ENCODE measurements around the gene SCUBE3.

Gene SCUBE3

DNA sequence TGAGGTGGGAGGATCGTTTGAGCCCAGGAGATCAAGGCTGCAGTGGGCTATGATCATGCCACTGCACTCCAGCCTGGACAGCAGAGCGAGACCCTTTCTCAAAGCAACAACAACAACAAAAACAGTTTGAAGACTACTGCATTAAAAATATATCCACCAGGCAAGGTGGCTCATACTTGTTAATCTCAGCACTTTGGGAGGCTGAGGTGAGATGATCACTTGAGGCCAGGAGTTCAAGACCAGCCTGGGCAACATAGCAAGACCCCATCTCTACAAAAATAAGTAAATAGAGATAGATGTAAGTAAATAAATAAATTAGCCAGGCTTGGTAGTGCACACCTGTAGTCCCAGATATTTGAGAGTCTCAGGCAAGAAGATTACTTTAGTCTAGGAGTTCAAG, 58.2 kb downstream of the SCUBE3 start:
- no peak for DNase-seq (ENCODE audit: low read depth)

DNA sequence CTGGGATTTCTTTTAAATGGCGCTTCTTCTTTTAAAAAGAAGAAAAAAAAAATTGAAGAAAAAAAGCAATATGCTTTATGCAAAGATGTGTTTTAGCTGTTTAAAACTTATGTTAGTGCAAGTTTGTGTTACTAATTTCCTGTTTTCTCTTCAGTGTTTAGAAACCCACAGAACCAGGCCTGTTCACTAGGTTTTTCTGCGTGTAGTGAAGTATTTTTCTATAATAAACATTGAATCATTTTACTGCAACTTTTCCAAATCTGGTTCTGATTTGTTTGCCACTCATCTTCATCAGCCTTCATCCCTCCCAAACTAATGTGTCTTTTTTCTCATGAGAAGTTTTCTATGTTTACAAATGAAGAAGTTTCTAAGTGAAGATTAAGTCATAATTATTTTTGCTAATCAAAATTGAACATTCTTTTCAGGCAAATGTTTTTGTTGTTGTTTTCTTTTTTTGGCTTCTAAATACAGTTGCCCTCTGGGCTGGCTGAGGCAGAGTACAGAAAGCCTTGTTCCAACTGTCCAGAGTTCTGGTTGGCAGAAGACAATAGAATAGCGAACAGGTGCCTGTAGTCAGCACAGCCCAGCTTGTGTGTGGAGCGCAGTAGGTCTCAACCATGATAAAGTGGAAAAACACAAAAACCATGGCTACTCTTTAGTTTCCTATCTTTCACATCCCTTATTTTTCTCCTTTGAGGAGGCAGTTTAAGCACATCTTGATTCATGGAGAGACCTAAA, 60.2 kb downstream of the SCUBE3 start:
- DNase-seq (ENCODE audit: low read depth): no peak

DNA sequence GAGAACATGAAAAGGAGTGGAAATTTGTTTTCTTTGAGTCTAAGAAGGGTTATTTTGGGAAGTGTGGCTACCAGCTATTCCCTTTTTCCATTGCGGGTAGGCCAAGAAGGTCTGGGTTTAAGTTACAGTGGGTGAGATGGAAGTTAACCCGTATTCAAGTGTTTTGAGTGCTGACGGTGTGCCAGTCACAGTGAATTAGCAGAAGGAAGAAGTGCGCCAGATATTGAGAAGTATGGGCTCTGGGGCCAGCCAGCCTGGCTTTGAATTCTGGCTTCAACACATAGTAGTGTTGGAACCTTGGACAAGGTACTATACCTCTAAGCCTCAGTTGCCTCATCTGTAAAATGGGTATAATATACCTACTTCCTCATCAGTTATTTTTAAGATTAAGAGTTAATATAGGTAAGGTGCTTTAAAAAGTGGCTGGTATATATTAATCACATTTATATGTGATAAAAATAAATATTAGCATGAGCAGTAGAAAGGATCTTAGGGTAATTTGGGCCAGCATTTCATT, 62.0 kb downstream of the SCUBE3 start:
- DNase-seq (ENCODE audit: low read depth): no peak

GRCh38 chr6:35278708-35279107, 65.0 kb downstream of the SCUBE3 start:
- DNase-seq (ENCODE audit: low read depth): no peak

GRCh38 chr6:35280903-35281302, 67.1 kb downstream of the SCUBE3 start:
- no peak for DNase-seq (ENCODE audit: low read depth)

GRCh38 chr6:35282472-35282871, 68.7 kb downstream of the SCUBE3 start:
- DNase-seq (ENCODE audit: low read depth): no peak

- DNase-seq (ENCODE audit: low read depth): no peak
Observed at GRCh38 chr6:35283361-35283760, 69.6 kb downstream of the SCUBE3 start.

DNA sequence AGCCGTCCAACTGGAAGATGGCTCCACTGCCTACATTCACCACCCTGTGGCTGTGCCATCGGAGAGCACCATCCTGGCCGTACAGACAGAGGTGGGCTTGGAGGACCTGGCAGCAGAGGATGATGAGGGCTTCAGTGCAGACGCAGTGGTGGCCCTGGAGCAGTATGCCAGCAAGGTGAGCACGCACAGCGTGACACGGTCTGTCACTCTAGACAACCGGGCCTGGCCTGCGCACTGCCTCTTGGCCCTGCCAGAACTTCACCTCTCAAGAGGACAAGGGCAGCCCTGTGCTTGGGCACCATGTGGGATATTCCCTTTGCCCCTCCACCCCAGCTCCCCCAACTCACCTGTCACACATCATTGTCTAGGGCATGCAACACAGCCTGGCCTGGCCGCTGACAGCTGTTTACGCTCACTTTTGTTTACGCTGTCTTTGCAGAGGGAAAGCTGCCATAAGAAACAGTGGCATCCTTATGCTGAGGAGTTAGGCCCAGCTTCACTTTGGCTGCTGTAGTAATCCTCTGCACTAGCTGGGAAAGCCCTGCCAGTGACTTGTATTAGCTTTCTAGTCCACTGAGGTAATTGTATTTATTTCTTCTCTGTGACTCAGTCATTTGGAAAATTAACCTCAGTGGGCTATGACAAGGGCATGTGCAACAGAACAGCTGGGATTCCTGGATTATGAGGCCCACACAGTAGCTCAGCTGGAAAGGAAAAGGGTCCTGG, 74.1 kb downstream of the SCUBE3 start:
- no peak for DNase-seq (ENCODE audit: low read depth)

GRCh38 chr6:35288834-35289233, 75.1 kb downstream of the SCUBE3 start:
- no peak for DNase-seq (ENCODE audit: low read depth)

- DNase-seq (ENCODE audit: low read depth): no peak
Observed at GRCh38 chr6:35291491-35291890, 77.7 kb downstream of the SCUBE3 start.

DNA sequence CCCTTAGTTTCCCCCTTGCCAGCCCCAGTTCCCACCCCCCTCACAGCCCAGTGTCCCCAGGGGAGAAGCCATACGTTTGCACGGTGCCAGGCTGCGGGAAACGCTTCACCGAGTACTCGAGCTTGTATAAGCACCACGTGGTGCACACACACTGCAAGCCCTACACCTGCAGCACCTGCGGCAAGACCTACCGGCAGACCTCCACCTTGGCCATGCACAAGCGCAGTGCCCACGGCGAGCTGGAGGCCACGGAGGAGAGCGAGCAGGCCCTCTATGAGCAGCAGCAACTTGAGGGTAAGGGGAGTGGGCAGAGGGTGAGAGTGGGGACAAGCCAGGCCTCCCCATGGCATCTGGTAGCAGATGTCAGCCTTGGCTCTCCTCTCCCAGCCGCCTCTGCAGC, 78.7 kb downstream of the SCUBE3 start:
- no peak for DNase-seq (ENCODE audit: low read depth)

DNA sequence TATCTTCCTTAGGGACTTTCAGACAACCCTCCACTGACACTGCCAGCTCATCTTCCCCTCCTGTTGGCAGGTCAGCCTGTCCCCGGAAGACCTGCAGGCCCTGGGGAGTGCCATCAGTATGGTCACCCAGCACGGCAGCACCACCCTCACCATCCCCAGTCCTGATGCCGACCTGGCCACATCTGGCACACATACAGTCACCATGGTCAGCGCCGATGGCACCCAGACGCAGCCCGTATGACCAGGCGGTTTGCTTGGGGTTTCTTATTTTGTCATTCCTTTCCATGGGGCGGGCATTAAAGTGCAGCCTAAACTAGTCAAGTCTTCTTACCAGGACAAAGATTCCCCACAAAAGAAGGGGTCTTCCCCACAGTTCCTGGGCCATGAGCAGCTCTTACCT, 79.9 kb downstream of the SCUBE3 start:
- DNase-seq (ENCODE audit: low read depth): no peak

DNA sequence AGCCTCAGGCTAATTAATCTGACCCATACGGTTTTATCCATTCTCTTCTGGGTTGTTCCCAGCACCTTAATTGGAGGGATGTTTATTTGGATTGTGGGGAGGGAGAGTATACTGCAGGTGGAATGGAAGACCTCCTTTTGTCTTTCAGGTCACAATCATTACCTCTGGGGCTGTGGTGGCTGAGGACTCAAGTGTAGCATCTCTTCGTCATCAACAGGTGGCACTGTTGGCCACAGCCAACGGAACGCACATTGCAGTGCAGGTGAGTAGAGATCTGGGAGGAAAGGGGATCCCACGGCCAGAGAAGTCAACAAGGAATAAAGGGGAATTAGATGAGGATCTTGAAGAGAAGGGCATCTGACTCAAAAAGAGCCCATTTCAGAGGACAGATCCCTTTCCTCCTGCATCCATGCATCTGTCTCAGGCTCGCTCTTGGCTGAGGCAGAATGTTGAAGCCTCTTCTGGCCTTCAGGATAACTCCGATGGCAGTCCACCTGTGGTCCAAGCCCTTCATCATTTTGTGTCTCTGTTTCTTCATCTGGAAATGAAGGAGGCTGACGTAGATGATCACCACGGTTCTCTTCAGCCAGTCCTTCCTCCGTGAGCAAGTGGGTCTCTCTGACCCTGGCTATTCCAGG, 80.7 kb downstream of the SCUBE3 start:
- DNase-seq (ENCODE audit: low read depth): no peak

- no peak for DNase-seq (ENCODE audit: low read depth)
Observed at GRCh38 chr6:35295036-35295435, 81.3 kb downstream of the SCUBE3 start.

- DNase-seq (ENCODE audit: low read depth): no peak
Observed at GRCh38 chr6:35295521-35296315, 82.0 kb downstream of the SCUBE3 start.

DNA sequence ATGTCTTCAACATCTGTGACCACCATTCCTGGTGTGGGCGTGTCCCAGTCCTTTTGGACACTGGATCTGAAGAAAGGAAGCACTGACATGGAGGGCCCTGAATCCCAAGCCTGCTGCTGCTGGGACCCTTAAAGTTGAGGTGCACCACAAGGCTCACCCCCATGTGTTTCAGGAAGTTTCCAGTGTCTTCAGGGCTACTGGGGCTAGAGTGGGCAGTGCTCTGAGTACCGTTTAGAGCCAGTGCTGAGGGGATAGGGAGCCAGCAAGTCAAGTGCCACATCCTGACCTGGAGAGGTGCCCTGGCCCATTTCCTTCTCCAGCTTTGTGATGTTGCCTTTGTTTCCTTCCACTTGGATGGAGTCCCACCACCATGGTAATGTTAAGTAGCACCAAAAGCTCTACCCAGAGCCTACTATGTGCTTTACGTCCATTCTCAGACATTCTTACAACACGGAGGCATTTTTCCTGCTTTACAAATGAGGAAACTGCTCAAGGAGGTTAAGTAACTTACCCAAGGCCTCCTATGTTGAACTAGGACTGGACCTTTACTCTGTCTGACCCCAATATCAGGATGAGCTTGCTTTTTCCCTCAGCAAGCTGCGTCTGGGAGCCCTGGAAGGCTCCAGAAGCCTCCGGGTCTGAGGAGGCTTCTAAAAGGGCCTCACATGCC, 83.3 kb downstream of the SCUBE3 start:
- no peak for DNase-seq (ENCODE audit: low read depth)

DNA sequence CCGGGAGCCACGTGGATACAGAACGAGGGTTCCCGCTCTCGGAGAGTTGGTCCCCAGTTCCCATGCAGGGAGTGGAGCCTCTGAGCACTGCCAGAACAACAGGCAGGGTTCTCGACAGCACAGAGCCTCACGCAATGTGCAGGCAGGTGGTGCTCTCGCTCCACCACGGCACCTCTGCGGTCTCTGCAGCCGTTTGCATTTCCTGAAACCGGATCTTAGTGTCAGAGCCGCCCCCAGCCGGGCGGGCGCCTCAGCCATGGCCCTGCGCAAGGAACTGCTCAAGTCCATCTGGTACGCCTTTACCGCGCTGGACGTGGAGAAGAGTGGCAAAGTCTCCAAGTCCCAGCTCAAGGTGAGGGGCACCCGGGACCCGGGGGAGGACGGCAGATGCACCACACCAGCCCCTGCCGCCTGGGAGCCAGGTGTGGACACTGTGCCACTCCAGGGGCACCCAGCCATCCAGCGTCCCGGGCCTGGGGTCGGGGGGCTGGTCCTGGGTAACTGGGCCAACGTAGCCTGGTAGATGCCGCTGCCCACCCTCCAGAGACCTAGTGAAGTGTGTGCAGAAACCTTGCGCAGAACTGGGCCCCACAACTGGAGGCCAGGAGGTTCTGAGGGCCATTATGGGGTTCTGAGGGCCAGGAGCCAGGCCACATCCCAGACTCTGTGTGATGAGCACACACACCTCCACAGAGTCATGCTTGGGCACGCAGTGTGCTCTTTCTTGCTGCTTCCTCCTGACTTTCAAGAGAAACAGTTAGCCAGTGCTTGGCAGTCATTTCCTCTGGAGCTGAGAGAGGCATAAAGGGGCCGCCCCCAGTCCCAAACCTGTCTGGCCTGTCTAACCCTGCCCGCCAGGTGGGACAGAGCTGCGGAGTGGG, 84.1 kb downstream of the SCUBE3 start, which contains the start of gene DEF6:
Gene DEF6 (plus strand): TSS at position 218 of the 881 bp plus-strand sequence. CDS start 39 bp downstream, at position 257.
- DNase-seq (ENCODE audit: low read depth): no peak

GRCh38 chr6:35298625-35299140, 84.9 kb downstream of the SCUBE3 start:
- no peak for DNase-seq (ENCODE audit: low read depth)

- no peak for DNase-seq (ENCODE audit: low read depth)
Observed at GRCh38 chr6:35299674-35300073, 85.9 kb downstream of the SCUBE3 start.

GRCh38 chr6:35300848-35301247, 87.1 kb downstream of the SCUBE3 start:
- DNase-seq (ENCODE audit: low read depth): no peak
